HG03439 (cell line): ENCODE measurements around the gene UNC13A.
"Not testable (repeated sequence)": the region's sequence is repeated elsewhere in the genome, so short reads cannot be mapped to it uniquely, and the experiment has no call there.

Source experiments
- ATAC-seq: cut with Tn5 transposase; IDR thresholded peaks from one replicate; pipeline ENCODE4 v1.9.1; 2021; ENCODE audit warnings: mild to moderate bottlenecking, moderate library complexity; ENCODE audit not compliant: unreplicated experiment

Gene UNC13A

GRCh38 chr19:17576758-17577456, 111.2 kb downstream of the UNC13A start:
- no peak for ATAC-seq

GRCh38 chr19:17575871-17576757, 112.0 kb downstream of the UNC13A start:
- no peak for ATAC-seq

GRCh38 chr19:17572638-17573037, 115.5 kb downstream of the UNC13A start:
- ATAC-seq, result no peak

- no peak for ATAC-seq
Observed at GRCh38 chr19:17570791-17571190, 117.4 kb downstream of the UNC13A start.

- not testable (repeated sequence) for ATAC-seq
Observed at GRCh38 chr19:17570291-17570690, 117.9 kb downstream of the UNC13A start.

- ATAC-seq, result no peak
Observed at GRCh38 chr19:17567940-17568339, 120.2 kb downstream of the UNC13A start.

- ATAC-seq, result no peak
Observed at GRCh38 chr19:17565611-17566010, 122.5 kb downstream of the UNC13A start.

GRCh38 chr19:17564781-17565180, 123.4 kb downstream of the UNC13A start:
- ATAC-seq, result no peak

- ATAC-seq, result no peak
Observed at GRCh38 chr19:17562561-17562960, 125.6 kb downstream of the UNC13A start.

- no peak for ATAC-seq
Observed at GRCh38 chr19:17562097-17562496, 126.1 kb downstream of the UNC13A start.

GRCh38 chr19:17560205-17560595, 128.0 kb downstream of the UNC13A start:
- no peak for ATAC-seq

GRCh38 chr19:17557466-17557865, 130.7 kb downstream of the UNC13A start:
- no peak for ATAC-seq

- no peak for ATAC-seq
Observed at GRCh38 chr19:17556995-17557394, 131.2 kb downstream of the UNC13A start.

- peak; percentile 33 for ATAC-seq
Observed at GRCh38 chr19:17555929-17556813, 132.0 kb downstream of the UNC13A start.

GRCh38 chr19:17555480-17555928, 132.7 kb downstream of the UNC13A start, which contains the start of gene COLGALT1:
Gene COLGALT1 (plus strand): TSS chr19:17555649. CDS start chr19:17555714, 65 bp downstream.
- peak; percentile 90 for ATAC-seq

GRCh38 chr19:17554968-17555479, 133.1 kb downstream of the UNC13A start:
- no peak for ATAC-seq

GRCh38 chr19:17553256-17553655, 134.9 kb downstream of the UNC13A start:
- no peak for ATAC-seq

- ATAC-seq, result not testable (repeated sequence)
Observed at GRCh38 chr19:17552735-17553134, 135.4 kb downstream of the UNC13A start.
